Natural killer cell (primary cell): ENCODE measurements around the gene DNAH1. TPM values are rescaled to one million over a fixed set of nuclear protein-coding genes. Genes with fewer than 3 reads are reported as not detected.
"Not testable (repeated sequence)": the region's sequence is repeated elsewhere in the genome, so short reads cannot be mapped to it uniquely, and the experiment has no call there.

Experiments used
- ATAC-seq, 3 donors: fragments of 150-1000 bp in 2 of 3; fragments of 200-7000 bp in 1 of 3; cut with Tn5 transposase; 1 replicate in 1 of 3; 2 replicates in 2 of 3; pipeline ENCODE4 v1.10.0; 2021; ENCODE audit warnings: mild to moderate bottlenecking in 2 of 3, moderate library complexity in 2 of 3
- DNase-seq, 2 donors: peaks; one replicate each; pipeline versions ENCODE4 v3.0.0 to v3.0.0-alpha.2; 2013 to 2021; ENCODE audit warnings: mixed read lengths in 1 of 2
- H3K27ac ChIP-seq: one replicate; pipeline ENCODE4 v1.5.1; 2013; ENCODE audit warnings: mild to moderate bottlenecking, low read length
- H3K27me3 ChIP-seq: one replicate; pipeline ENCODE4 v1.6.1; 2013; ENCODE audit warnings: low read length; ENCODE audit not compliant: control insufficient read depth, insufficient read depth
- H3K36me3 ChIP-seq: one replicate; pipeline ENCODE4 v1.6.1; 2013; ENCODE audit warnings: low read length; ENCODE audit not compliant: control insufficient read depth, insufficient read depth
- H3K4me1 ChIP-seq: one replicate; pipeline ENCODE4 v1.6.1; 2013; ENCODE audit warnings: low read length; ENCODE audit not compliant: control insufficient read depth, insufficient read depth
- H3K4me3 ChIP-seq: one replicate; pipeline ENCODE4 v1.5.1; 2013; ENCODE audit warnings: low read length
- H3K9me3 ChIP-seq: one replicate; pipeline ENCODE4 v1.6.1; 2013; ENCODE audit warnings: low read length; ENCODE audit not compliant: control insufficient read depth, insufficient read depth
- H3K27ac Mint-ChIP-seq, 2 donors: one replicate each; pipeline ENCODE4 v1.8.0; 2022; ENCODE audit warnings: mild to moderate bottlenecking in 2 of 2, mixed read lengths in 2 of 2, moderate library complexity in 1 of 2
- H3K27me3 Mint-ChIP-seq, 2 donors: one replicate each; pipeline ENCODE4 v1.8.0; 2022; ENCODE audit warnings: low read depth in 2 of 2, mixed read lengths in 2 of 2
- H3K36me3 Mint-ChIP-seq: one replicate; pipeline ENCODE4 v1.8.0; 2022; ENCODE audit warnings: mixed read lengths
- H3K4me1 Mint-ChIP-seq, 2 donors: one replicate each; pipeline ENCODE4 v1.8.0; 2022; ENCODE audit warnings: mixed read lengths in 2 of 2
- H3K4me3 Mint-ChIP-seq: one replicate; pipeline ENCODE4 v1.8.0; 2022; ENCODE audit warnings: mild to moderate bottlenecking, moderate library complexity, mixed read lengths
- H3K9me3 Mint-ChIP-seq, 2 donors: one replicate each; pipeline ENCODE4 v1.8.0; 2022; ENCODE audit warnings: mixed read lengths in 2 of 2
- CTCF ChIP-seq: fragments of 200-600 bp; IDR thresholded peaks from one replicate; pipeline ENCODE4 v1.8.0; 2022; ENCODE audit warnings: antibody characterized with exemption
- WGBS: methylation state at CpG from one replicate; pipeline ENCODE4 v1.1.7; 2013; ENCODE audit warnings: missing lambda C conversion rate; ENCODE audit not compliant: insufficient coverage; 5-methylcytosine and 5-hydroxymethylcytosine counted together
- intact Hi-C: fragments of 100-400 bp; cut with micrococcal nuclease; formaldehyde crosslinking; loops from one replicate; pipeline ENCODE4 v1.14.2; 2022
- total RNA-seq, 4 donors: library from RNA; stranded (reverse); fragments of 120-200 nt in 1 of 4; gene quantifications; one replicate each; pipeline versions ENCODE4 v1.2.3 to v1.2.4, GENCODE V29; 2013 to 2022

DNAH1 gene
- total RNA-seq, 3 donors from 2014 or later (not counting 1 experiment from before 2014, with no cell fraction given) = 72.3 to 81.7 (median 74.2) TPM

- no peak for TF ChIP-seq CTCF
- H3K4me3 Mint-ChIP-seq = no peak overlapping the region
- no peaks in the 10 kb centered on the region for H3K9me3 ChIP-seq
- no peaks in the 10 kb centered on the region for H3K36me3 ChIP-seq
- intact Hi-C loops = no loop called here
- H3K27me3 ChIP-seq = no peaks in the 10 kb centered on the region
- H3K27ac ChIP-seq = peak overlapping the region; percentile 74
- peaks cover 50% of the 10 kb centered on the region for H3K4me1 ChIP-seq
- H3K4me1 Mint-ChIP-seq = peaks cover 36 to 48% of the 10 kb centered on the region in 2 donors
- no peak for DNase-seq
- H3K4me3 ChIP-seq = no peak overlapping the region
- 75% methylated on average over 1 of the region's 1 CpG for WGBS
- no peaks in the 10 kb centered on the region for H3K27me3 Mint-ChIP-seq
- H3K27ac Mint-ChIP-seq = peak overlapping the region; percentile 90 to 95
- ATAC-seq = no peak
- H3K9me3 Mint-ChIP-seq = no peaks in the 10 kb centered on the region
- H3K36me3 Mint-ChIP-seq = no peaks in the 10 kb centered on the region
Measured at GRCh38 chr3:52283306-52283705, 32.8 kb upstream of the DNAH1 start.

GRCh38 chr3:52284051-52284450 lies 32.1 kb upstream of the DNAH1 start:
- Histone ChIP-seq H3K27ac (peak overlapping the region; percentile 1), H3K4me1 (peaks cover 56% of the 10 kb centered on the region)
- H3K4me3 Mint-ChIP-seq, H3K27me3 ChIP-seq, H3K9me3 Mint-ChIP-seq, H3K36me3 Mint-ChIP-seq, intact Hi-C loops, H3K4me3 ChIP-seq, H3K9me3 ChIP-seq, DNase-seq, ATAC-seq, H3K27me3 Mint-ChIP-seq, H3K36me3 ChIP-seq: not testable (repeated sequence)
- peak overlapping the region; percentile 90 to 95 for H3K27ac Mint-ChIP-seq
- 94% methylated on average over 4 of the region's 4 CpGs for WGBS
- H3K4me1 Mint-ChIP-seq = peaks cover 44 to 49% of the 10 kb centered on the region in 2 donors

GRCh38 chr3:52286777-52287110 lies 29.4 kb upstream of the DNAH1 start:
- no peak for DNase-seq
- Histone ChIP-seq H3K4me1 (peaks cover 63% of the 10 kb centered on the region), H3K4me3 (peak overlapping the region; percentile 91), H3K9me3 (no peaks in the 10 kb centered on the region), H3K27ac (peak overlapping the region; percentile 98), H3K27me3 (no peaks in the 10 kb centered on the region), H3K36me3 (peaks cover 12% of the 10 kb centered on the region)
- no peak for TF ChIP-seq CTCF
- Mint-ChIP-seq H3K9me3 (no peaks in the 10 kb centered on the region), H3K27me3 (no peaks in the 10 kb centered on the region), H3K36me3 (no peaks in the 10 kb centered on the region), H3K4me3 (peak overlapping the region; percentile 99), H3K4me1 (peaks cover 43 to 48% of the 10 kb centered on the region in 2 donors), H3K27ac (peak overlapping the region; percentile 100)
- ATAC-seq = no peak
- intact Hi-C loops = loop anchor here (1.0 kb wide), 2 partner anchors 7 to 47 kb away; partner anchors contain the start of gene TWF2
- 87% methylated on average over 5 of the region's 8 CpGs for WGBS

- Histone ChIP-seq H3K4me1 (peaks cover 52% of the 10 kb centered on the region), H3K27me3 (no peaks in the 10 kb centered on the region), H3K4me3 (no peak overlapping the region), H3K27ac (peak overlapping the region; percentile 98), H3K36me3 (peaks cover 32% of the 10 kb centered on the region), H3K9me3 (no peaks in the 10 kb centered on the region)
- Mint-ChIP-seq H3K4me3 (peak overlapping the region; percentile 99), H3K9me3 (no peaks in the 10 kb centered on the region), H3K27me3 (no peaks in the 10 kb centered on the region), H3K4me1 (peaks cover 30 to 37% of the 10 kb centered on the region in 2 donors), H3K27ac (peak overlapping the region; percentile 100), H3K36me3 (no peaks in the 10 kb centered on the region)
- TF ChIP-seq CTCF = no peak
- DNase-seq (peak in 1 of 2 donors; percentile 27), ATAC-seq (no peak)
- WGBS = 90% methylated on average over 6 of the region's 6 CpGs
- intact Hi-C loops = loop anchor here (1.0 to 2.0 kb wide), 2 partner anchors 14 to 22 kb away; no protein-coding TSS in a partner anchor
Measured at GRCh38 chr3:52288674-52289073, 27.4 kb upstream of the DNAH1 start.
